NCI-H1417 (cell line): ENCODE results near the gene NET1.
"Not testable (repeated sequence)": the region's sequence is repeated elsewhere in the genome, so short reads cannot be mapped to it uniquely, and the experiment has no call there.

Experiments used
- DNase-seq, 3 experiments: peaks; one replicate each; lab custom pipeline; 2025; lab: John Stamatoyannopoulos, UW

Gene NET1

GRCh38 chr10:5465976-5466450 lies 53.7 kb downstream of the NET1 start:
- DNase-seq: no peak

GRCh38 chr10:5466451-5467206 lies 54.3 kb downstream of the NET1 start:
- DNase-seq: peak; percentile 5 to 65 (median 22)

- no peak for DNase-seq
Observed at GRCh38 chr10:5467207-5467535, 54.8 kb downstream of the NET1 start.

- DNase-seq: no peak
Observed at GRCh38 chr10:5467634-5468255, 55.4 kb downstream of the NET1 start.

- no peak for DNase-seq
Observed at GRCh38 chr10:5468262-5469106, 56.1 kb downstream of the NET1 start.

- DNase-seq: no peak
Observed at GRCh38 chr10:5469353-5470061, 57.1 kb downstream of the NET1 start.

GRCh38 chr10:5470062-5470751 lies 57.9 kb downstream of the NET1 start:
- no peak for DNase-seq

GRCh38 chr10:5474642-5475041 lies 62.3 kb downstream of the NET1 start:
- not testable (repeated sequence) for DNase-seq

GRCh38 chr10:5475088-5475487 lies 62.7 kb downstream of the NET1 start:
- not testable (repeated sequence) for DNase-seq

- not testable (repeated sequence) for DNase-seq
Observed at GRCh38 chr10:5475974-5476807, 63.8 kb downstream of the NET1 start.

GRCh38 chr10:5476918-5477525 lies 64.7 kb downstream of the NET1 start:
- DNase-seq: no peak

GRCh38 chr10:5477948-5478693 lies 65.8 kb downstream of the NET1 start:
- no peak for DNase-seq

- no peak for DNase-seq
Observed at GRCh38 chr10:5478694-5479305, 66.4 kb downstream of the NET1 start.

- no peak for DNase-seq
Observed at GRCh38 chr10:5479481-5480161, 67.3 kb downstream of the NET1 start.

- DNase-seq: no peak
Observed at GRCh38 chr10:5480162-5480941, 68.0 kb downstream of the NET1 start.

GRCh38 chr10:5481121-5481520 lies 68.8 kb downstream of the NET1 start:
- no peak for DNase-seq

GRCh38 chr10:5482016-5482415 lies 69.7 kb downstream of the NET1 start:
- no peak for DNase-seq

- DNase-seq: no peak
Observed at GRCh38 chr10:5484205-5484604, 71.8 kb downstream of the NET1 start.
